Measurements from ENCODE around the gene APP.

DNA sequence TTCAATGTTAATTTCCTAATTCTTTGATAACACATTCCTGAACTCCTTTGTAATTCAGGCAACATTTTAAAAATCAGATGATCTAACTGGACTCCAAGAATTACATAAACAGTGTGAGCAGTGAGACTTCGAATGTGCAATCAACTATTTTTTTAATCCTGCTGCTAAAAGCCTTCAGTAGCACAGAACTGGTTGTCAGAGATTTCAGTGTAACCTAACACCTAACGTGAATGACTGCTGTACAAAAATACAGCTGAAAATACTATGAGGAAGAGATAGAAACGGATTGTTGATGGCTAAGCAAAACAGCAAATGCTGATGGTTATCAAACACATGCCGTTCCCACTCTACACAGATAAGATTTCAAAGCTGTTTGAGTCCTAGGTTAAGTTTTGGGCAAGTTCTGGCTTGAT is 46.1 kb downstream of the APP start:
- TF ChIP-seq TCF4 (CRISPR knock-in tag; IDR thresholded peaks at IDR 0.05; ENCODE audit: borderline replicate concordance) (peak; percentile 26; the same call in 1 of the 2 replicates), ISL1 (CRISPR knock-in tag; IDR thresholded peaks at IDR 0.05) (no peak), OSR1 (CRISPR knock-in tag; IDR thresholded peaks at IDR 0.05) (no peak), BACH2 (CRISPR knock-in tag; IDR thresholded peaks at IDR 0.05; ENCODE audit: borderline replicate concordance) (0 out of 2 replicates have a peak, but pooled peaks have one; percentile 51)
- TF ChIP-seq, protein P1, sequence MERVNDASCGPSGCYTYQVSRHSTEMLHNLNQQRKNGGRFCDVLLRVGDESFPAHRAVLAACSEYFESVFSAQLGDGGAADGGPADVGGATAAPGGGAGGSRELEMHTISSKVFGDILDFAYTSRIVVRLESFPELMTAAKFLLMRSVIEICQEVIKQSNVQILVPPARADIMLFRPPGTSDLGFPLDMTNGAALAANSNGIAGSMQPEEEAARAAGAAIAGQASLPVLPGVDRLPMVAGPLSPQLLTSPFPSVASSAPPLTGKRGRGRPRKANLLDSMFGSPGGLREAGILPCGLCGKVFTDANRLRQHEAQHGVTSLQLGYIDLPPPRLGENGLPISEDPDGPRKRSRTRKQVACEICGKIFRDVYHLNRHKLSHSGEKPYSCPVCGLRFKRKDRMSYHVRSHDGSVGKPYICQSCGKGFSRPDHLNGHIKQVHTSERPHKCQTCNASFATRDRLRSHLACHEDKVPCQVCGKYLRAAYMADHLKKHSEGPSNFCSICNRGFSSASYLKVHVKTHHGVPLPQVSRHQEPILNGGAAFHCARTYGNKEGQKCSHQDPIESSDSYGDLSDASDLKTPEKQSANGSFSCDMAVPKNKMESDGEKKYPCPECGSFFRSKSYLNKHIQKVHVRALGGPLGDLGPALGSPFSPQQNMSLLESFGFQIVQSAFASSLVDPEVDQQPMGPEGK (CRISPR knock-in tag; IDR thresholded peaks at IDR 0.05; ENCODE audit: borderline replicate concordance): no peak
